HCT116 (cell line): Measurements from ENCODE around the gene PEX11G. TPM values are rescaled to one million over a fixed set of nuclear protein-coding genes. Genes with fewer than 3 reads are reported as not detected.

Experiments used
- ATAC-seq: fragments of 200-7000 bp; cut with Tn5 transposase; 2 replicates; pipeline ENCODE4 v1.9.1; 2020; ENCODE audit warnings: mild to moderate bottlenecking, moderate library complexity
- BruUV-seq: library from RNA; stranded (reverse); fragments of 400-500 nt; replicated peaks from 2 replicates; lab custom pipeline; 2021; lab: Mats Ljungman, UMichigan
- CTCF ChIA-PET: fragments of 300-600 bp; sonication (Branson Sonifier 250); formaldehyde crosslinking; loops from one replicate; lab custom pipeline; 2021; ENCODE audit warnings: antibody characterized with exemption; lab: Charles Lee
- POLR2A ChIA-PET: fragments of 300-600, 350-600 bp; sonication (Branson Sonifier 250); formaldehyde crosslinking; loops from one replicate; lab custom pipeline; 2021; ENCODE audit warnings: antibody characterized with exemption; lab: Charles Lee
- RAD21 ChIA-PET, 2 experiments: fragments of 300-600 bp; sonication (Branson Sonifier 250); formaldehyde crosslinking; loops; one replicate each; lab custom pipeline; 2023; ENCODE audit warnings: low total read pairs in 2 of 2; ENCODE audit not compliant: uncharacterized antibody in 2 of 2, unreplicated experiment in 2 of 2, low non-redundant PET in 1 of 2; lab: Charles Lee
- DNase-seq: peaks from one replicate; pipeline ENCODE4 v3.0.0-alpha.2; 2010; ENCODE audit warnings: low read depth, low spot score
- H2AFZ ChIP-seq: fragments of 200-600 bp; shearing (Covaris generic), sonication (generic); 2 replicates; pipeline ENCODE4 v1.6.1; 2017; ENCODE audit warnings: low read depth, mixed run types, mixed read lengths, antibody characterized with exemption, low read length; ENCODE audit not compliant: poor library complexity, severe bottlenecking
- H3K27ac ChIP-seq: 2 replicates; pipeline ENCODE4 v1.5.1; 2012; ENCODE audit warnings: low read depth, low read length
- H3K27me3 ChIP-seq: fragments of 200-600 bp; sonication (generic); 2 replicates; pipeline ENCODE4 v1.6.1; 2016; ENCODE audit warnings: mixed run types, low read length, mixed read lengths; ENCODE audit not compliant: insufficient read depth
- H3K36me3 ChIP-seq, 2 experiments: fragments of 200-500 bp in 1 of 2; fragments of 200-600 bp in 1 of 2; sonication (Bioruptor generic) in 1 of 2; sonication (generic) in 1 of 2; 2 replicates each; pipeline versions ENCODE4 v1.5.1 to v1.6.1; 2014 to 2016; ENCODE audit warnings: low read length in 2 of 2, inconsistent platforms in 1 of 2, mixed read lengths in 1 of 2, mixed run types in 1 of 2; ENCODE audit not compliant: insufficient read depth in 2 of 2, control insufficient read depth in 1 of 2
- H3K4me1 ChIP-seq, 2 experiments: fragments of 200-600 bp in 1 of 2; sonication (generic) in 1 of 2; 2 replicates each; pipeline versions ENCODE4 v1.5.1 to v1.6.1; 2012 to 2017; ENCODE audit warnings: low read length in 2 of 2, inconsistent platforms in 1 of 2, mild to moderate bottlenecking in 1 of 2, mixed read lengths in 1 of 2, mixed run types in 1 of 2, moderate library complexity in 1 of 2; ENCODE audit not compliant: insufficient read depth in 2 of 2, control insufficient read depth in 1 of 2
- H3K4me2 ChIP-seq: fragments of 200-600 bp; sonication (generic); 2 replicates; pipeline ENCODE4 v1.6.1; 2017; ENCODE audit warnings: mixed run types, low read length, mixed read lengths
- H3K4me3 ChIP-seq, 2 experiments: fragments of 200-600 bp in 1 of 2; sonication (generic) in 1 of 2; replicated peaks in 1 of 2; 2 replicates each; pipeline ENCODE4 v1.5.1; 2011 to 2016; ENCODE audit warnings: low read length in 2 of 2, control low read depth in 1 of 2, low read depth in 1 of 2, mild to moderate bottlenecking in 1 of 2, mixed read lengths in 1 of 2, mixed run types in 1 of 2
- H3K79me2 ChIP-seq: fragments of 200-600 bp; sonication (generic); 2 replicates; pipeline ENCODE4 v1.6.1; 2017; ENCODE audit warnings: mild to moderate bottlenecking, mixed run types, low read length, moderate library complexity, mixed read lengths; ENCODE audit not compliant: insufficient read depth
- H3K9ac ChIP-seq: fragments of 200-600 bp; sonication (generic); 2 replicates; pipeline ENCODE4 v1.6.1; 2016; ENCODE audit warnings: low read length, mixed read lengths
- H3K9me2 ChIP-seq: fragments of 200-600 bp; sonication (generic), shearing (Covaris generic); 2 replicates; pipeline ENCODE4 v1.6.1; 2017; ENCODE audit warnings: mixed run types, mild to moderate bottlenecking, moderate library complexity; ENCODE audit not compliant: insufficient read depth
- H3K9me3 ChIP-seq, 2 experiments: fragments of 200-500 bp in 1 of 2; fragments of 200-600 bp in 1 of 2; sonication (Bioruptor generic) in 1 of 2; sonication (generic) in 1 of 2; 2 replicates each; pipeline ENCODE4 v1.6.1; 2014 to 2017; ENCODE audit warnings: low read length in 2 of 2, mixed read lengths in 2 of 2, inconsistent platforms in 1 of 2, low read depth in 1 of 2, mild to moderate bottlenecking in 1 of 2, mixed run types in 1 of 2, moderate library complexity in 1 of 2; ENCODE audit not compliant: control insufficient read depth in 1 of 2, insufficient read depth in 1 of 2
- H4K20me1 ChIP-seq: fragments of 200-600 bp; sonication (generic), shearing (Covaris generic); 2 replicates; pipeline ENCODE4 v1.6.1; 2017; ENCODE audit warnings: mixed run types, mild to moderate bottlenecking, moderate library complexity; ENCODE audit not compliant: insufficient read depth
- FOSL1 ChIP-seq: IDR thresholded peaks from 2 replicates; pipeline ENCODE4 v1.6.1; 2012; ENCODE audit warnings: low read depth
- POLR2A ChIP-seq: IDR thresholded peaks from 2 replicates; pipeline ENCODE4 v1.7.0; 2011; ENCODE audit warnings: borderline replicate concordance; ENCODE audit not compliant: insufficient read depth, insufficient read length; ENCODE audit errors: extremely low read depth
- SP1 ChIP-seq: IDR thresholded peaks from 2 replicates; pipeline ENCODE4 v1.6.1; 2012; ENCODE audit warnings: low read depth
- TCF7L2 ChIP-seq: IDR thresholded peaks from 2 replicates; pipeline ENCODE4 v1.7.0; 2011; ENCODE audit warnings: borderline replicate concordance, inconsistent platforms; ENCODE audit not compliant: insufficient read depth, insufficient read length; ENCODE audit errors: extremely low read depth
- ZBTB33 ChIP-seq: IDR thresholded peaks from 2 replicates; pipeline ENCODE4 v1.6.1; 2011; ENCODE audit warnings: mild to moderate bottlenecking, low read length, moderate library complexity; ENCODE audit not compliant: insufficient replicate concordance; ENCODE audit errors: extremely low read depth
- ZNF274 ChIP-seq: fragments of 200-500 bp; sonication (Bioruptor generic); IDR thresholded peaks from 2 replicates; pipeline ENCODE4 v1.6.1; 2014; ENCODE audit warnings: mild to moderate bottlenecking, low read depth, low read length, inconsistent platforms
- intact Hi-C: fragments of 100-400 bp; cut with micrococcal nuclease; formaldehyde crosslinking; loops from 2 replicates; pipeline ENCODE4 v1.10.0; 2022
- total RNA-seq: library from RNA; stranded (reverse); gene quantifications from one replicate; pipeline ENCODE4 v1.2.1, GENCODE V29; 2021; ENCODE audit not compliant: unreplicated experiment
- TF ChIP-seq, protein P1 (sequence below), 3 experiments: fragments of 200-600 bp in 1 of 3; sonication (generic) in 1 of 3; IDR thresholded peaks in 2 of 3; conservative IDR thresholded peaks in 1 of 3; 2 replicates each; pipeline ENCODE4 v1.5.1; 2012 to 2017; ENCODE audit warnings: low read depth in 2 of 3, low read length in 2 of 3, antibody characterized with exemption in 1 of 3, borderline replicate concordance in 1 of 3, control low read depth in 1 of 3, mild to moderate bottlenecking in 1 of 3, mixed read lengths in 1 of 3, mixed run types in 1 of 3, moderate library complexity in 1 of 3; ENCODE audit not compliant: insufficient read depth in 1 of 3
- TF ChIP-seq, protein P2 (sequence below): IDR thresholded peaks from 2 replicates; pipeline ENCODE4 v1.6.1; 2012
- TF ChIP-seq, protein P3 (sequence below): IDR thresholded peaks from 2 replicates; pipeline ENCODE4 v1.6.1; 2012; ENCODE audit warnings: low read depth

Gene PEX11G
- total RNA-seq, 1 experiment from 2014 or later, result 6.4 TPM

DNA sequence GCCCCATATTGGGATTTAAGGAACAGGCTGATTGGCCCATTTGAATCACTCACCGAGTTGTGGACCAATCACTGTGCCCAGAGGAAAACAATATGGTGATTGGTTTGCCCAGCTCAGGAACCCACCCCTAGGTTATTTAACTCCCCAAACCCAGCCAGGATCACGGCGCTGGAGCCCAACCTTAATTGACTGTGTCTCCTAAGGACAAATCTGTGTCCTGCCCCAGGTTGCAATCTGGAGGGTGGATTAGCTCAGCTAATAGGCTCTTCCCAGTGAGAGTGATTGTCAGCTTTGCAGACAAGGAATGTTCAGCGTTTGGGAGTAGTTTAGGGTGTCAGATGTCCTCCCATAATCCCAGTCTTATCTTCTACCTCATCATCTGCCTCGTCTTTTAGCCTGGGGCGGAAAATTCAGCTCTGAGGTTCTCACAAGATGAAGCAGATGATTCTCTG is 23.6 kb upstream of the PEX11G start:
- Histone ChIP-seq H3K27ac (no peak overlapping the region), H2AFZ (no peak overlapping the region), H3K9me3 (no peaks in the 10 kb centered on the region), H3K27me3 (no peaks in the 10 kb centered on the region), H3K79me2 (no peaks in the 10 kb centered on the region), H3K4me2 (no peak overlapping the region), H3K4me1 (peaks cover 13 to 31% of the 10 kb centered on the region in 2 experiments), H3K9me2 (no peaks in the 10 kb centered on the region), H3K4me3 (no peak overlapping the region)
- CTCF ChIA-PET, result interaction anchor here (1.3 kb wide), 1 partner anchor 56 kb away, joined by 3 read pairs; no protein-coding TSS in a partner anchor
- intact Hi-C loops, result no loop called here
- RAD21 ChIA-PET, result interaction anchor here in 1 of 2 experiments (0.6 kb wide), 1 partner anchor 20 kb away, joined by 3 read pairs; no protein-coding TSS in a partner anchor
- no peak for ATAC-seq
- BruUV-seq, result no TSS peak
- no peak for DNase-seq
- TF ChIP-seq ZNF274 (no peak), POLR2A (peak; percentile 62)
- TF ChIP-seq, protein P1, sequence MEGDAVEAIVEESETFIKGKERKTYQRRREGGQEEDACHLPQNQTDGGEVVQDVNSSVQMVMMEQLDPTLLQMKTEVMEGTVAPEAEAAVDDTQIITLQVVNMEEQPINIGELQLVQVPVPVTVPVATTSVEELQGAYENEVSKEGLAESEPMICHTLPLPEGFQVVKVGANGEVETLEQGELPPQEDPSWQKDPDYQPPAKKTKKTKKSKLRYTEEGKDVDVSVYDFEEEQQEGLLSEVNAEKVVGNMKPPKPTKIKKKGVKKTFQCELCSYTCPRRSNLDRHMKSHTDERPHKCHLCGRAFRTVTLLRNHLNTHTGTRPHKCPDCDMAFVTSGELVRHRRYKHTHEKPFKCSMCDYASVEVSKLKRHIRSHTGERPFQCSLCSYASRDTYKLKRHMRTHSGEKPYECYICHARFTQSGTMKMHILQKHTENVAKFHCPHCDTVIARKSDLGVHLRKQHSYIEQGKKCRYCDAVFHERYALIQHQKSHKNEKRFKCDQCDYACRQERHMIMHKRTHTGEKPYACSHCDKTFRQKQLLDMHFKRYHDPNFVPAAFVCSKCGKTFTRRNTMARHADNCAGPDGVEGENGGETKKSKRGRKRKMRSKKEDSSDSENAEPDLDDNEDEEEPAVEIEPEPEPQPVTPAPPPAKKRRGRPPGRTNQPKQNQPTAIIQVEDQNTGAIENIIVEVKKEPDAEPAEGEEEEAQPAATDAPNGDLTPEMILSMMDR (IDR thresholded peaks at IDR 0.05 in 2 of 3, conservative IDR thresholded peaks at IDR 0.05 in 1 of 3; ENCODE audit: borderline replicate concordance in 1 of 3, insufficient read depth in 1 of 3, low read depth in 2 of 3, low read length in 2 of 3), result no peak
- TF ChIP-seq, all 23 proteins: peak for 1
- POLR2A ChIA-PET, result no interaction called here
- Histone ChIP-seq H3K9ac (no peak overlapping the region), H4K20me1 (no peaks in the 10 kb centered on the region), H3K36me3 (no peaks in the 10 kb centered on the region)

DNA sequence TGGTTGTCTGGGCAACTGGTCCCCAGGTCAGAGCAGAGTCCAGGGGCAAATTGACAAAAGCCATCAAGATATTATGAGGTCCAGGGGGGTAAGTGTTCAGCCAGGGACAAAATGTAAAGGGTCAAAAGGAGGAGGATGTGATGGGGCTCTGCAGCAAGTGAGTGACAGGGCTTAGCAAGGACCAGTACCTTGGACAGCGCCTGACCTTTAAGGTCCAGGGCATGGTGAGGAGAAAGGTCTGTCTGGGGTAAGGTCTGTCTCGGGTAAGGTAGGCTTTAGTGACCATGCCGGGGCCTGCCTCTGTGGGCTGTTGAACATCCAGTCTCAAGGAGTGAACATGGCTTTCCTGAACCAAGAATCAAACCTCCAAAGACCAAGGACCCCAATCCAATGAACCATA is 20.8 kb upstream of the PEX11G start:
- no peak for ATAC-seq

More for the DNA sequence above, 20.8 kb upstream of the PEX11G start:
- no peak for TF ChIP-seq POLR2A
- TF ChIP-seq, protein P2, sequence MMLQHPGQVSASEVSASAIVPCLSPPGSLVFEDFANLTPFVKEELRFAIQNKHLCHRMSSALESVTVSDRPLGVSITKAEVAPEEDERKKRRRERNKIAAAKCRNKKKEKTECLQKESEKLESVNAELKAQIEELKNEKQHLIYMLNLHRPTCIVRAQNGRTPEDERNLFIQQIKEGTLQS, result no peak
- no peak for TF ChIP-seq TCF7L2
- no peak for TF ChIP-seq ZBTB33
- TF ChIP-seq, protein P3, sequence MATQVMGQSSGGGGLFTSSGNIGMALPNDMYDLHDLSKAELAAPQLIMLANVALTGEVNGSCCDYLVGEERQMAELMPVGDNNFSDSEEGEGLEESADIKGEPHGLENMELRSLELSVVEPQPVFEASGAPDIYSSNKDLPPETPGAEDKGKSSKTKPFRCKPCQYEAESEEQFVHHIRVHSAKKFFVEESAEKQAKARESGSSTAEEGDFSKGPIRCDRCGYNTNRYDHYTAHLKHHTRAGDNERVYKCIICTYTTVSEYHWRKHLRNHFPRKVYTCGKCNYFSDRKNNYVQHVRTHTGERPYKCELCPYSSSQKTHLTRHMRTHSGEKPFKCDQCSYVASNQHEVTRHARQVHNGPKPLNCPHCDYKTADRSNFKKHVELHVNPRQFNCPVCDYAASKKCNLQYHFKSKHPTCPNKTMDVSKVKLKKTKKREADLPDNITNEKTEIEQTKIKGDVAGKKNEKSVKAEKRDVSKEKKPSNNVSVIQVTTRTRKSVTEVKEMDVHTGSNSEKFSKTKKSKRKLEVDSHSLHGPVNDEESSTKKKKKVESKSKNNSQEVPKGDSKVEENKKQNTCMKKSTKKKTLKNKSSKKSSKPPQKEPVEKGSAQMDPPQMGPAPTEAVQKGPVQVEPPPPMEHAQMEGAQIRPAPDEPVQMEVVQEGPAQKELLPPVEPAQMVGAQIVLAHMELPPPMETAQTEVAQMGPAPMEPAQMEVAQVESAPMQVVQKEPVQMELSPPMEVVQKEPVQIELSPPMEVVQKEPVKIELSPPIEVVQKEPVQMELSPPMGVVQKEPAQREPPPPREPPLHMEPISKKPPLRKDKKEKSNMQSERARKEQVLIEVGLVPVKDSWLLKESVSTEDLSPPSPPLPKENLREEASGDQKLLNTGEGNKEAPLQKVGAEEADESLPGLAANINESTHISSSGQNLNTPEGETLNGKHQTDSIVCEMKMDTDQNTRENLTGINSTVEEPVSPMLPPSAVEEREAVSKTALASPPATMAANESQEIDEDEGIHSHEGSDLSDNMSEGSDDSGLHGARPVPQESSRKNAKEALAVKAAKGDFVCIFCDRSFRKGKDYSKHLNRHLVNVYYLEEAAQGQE, result no peak; the same call in 1 of the 2 replicates
- no peak for TF ChIP-seq ZNF274
- TF ChIP-seq SP1, result no peak
- TF ChIP-seq FOSL1, result no peak
- H3K4me1 ChIP-seq, result peaks cover 21 to 39% of the 10 kb centered on the region in 2 experiments
- no peak for DNase-seq
- H3K9me2 ChIP-seq, result no peaks in the 10 kb centered on the region
- intact Hi-C loops, result no loop called here
- BruUV-seq, result no TSS peak
- CTCF ChIA-PET, result no interaction called here
- H3K36me3 ChIP-seq, result no peaks in the 10 kb centered on the region
- H3K27ac ChIP-seq, result no peak overlapping the region
- POLR2A ChIA-PET, result interaction anchor here (0.5 kb wide), 1 partner anchor 361 kb away, joined by 3 read pairs; no protein-coding TSS in a partner anchor
- no peak overlapping the region for H2AFZ ChIP-seq
- no peaks in the 10 kb centered on the region for H3K27me3 ChIP-seq
- H3K4me2 ChIP-seq, result no peak overlapping the region
- H3K9ac ChIP-seq, result no peak overlapping the region
- no peaks in the 10 kb centered on the region for H4K20me1 ChIP-seq
- RAD21 ChIA-PET, result no interaction called here
- H3K79me2 ChIP-seq, result no peaks in the 10 kb centered on the region
- H3K4me3 ChIP-seq, result no peak overlapping the region
- H3K9me3 ChIP-seq, result no peaks in the 10 kb centered on the region
